ENCODE measurements around the gene CFLAR. TPM values are rescaled to one million over a fixed set of nuclear protein-coding genes. Genes with fewer than 3 reads are reported as not detected.
"Not testable (repeated sequence)": the region's sequence is repeated elsewhere in the genome, so short reads cannot be mapped to it uniquely, and the experiment has no call there.

Gene CFLAR
- polyA plus RNA-seq, 6 donors from 2014 or later: 12.8 to 53.3 (median 46.8) TPM

DNA sequence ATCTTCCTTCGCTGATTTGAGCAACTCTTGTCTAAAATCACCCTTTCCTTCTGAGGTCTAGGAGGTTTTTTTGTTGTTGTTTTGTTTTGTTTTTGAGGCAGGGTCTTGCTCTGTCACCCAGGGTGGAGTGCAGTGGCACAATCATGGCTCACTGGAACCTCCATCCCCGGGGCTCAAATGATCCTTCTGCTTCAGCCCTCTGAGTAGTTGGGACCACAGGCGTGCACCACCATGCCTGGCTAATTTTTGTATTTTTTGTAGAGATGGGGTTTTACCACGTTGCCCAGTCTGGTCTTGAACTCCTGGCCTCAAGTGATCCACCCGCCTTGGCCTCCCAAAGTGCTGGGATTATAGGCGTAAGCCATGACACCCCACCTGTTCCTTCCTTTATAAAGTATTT, 68.3 kb downstream of the CFLAR start:
- H3K4me1 Mint-ChIP-seq: peaks cover 25 to 49% (median 39%) of the 10 kb centered on the region in 3 donors

DNA sequence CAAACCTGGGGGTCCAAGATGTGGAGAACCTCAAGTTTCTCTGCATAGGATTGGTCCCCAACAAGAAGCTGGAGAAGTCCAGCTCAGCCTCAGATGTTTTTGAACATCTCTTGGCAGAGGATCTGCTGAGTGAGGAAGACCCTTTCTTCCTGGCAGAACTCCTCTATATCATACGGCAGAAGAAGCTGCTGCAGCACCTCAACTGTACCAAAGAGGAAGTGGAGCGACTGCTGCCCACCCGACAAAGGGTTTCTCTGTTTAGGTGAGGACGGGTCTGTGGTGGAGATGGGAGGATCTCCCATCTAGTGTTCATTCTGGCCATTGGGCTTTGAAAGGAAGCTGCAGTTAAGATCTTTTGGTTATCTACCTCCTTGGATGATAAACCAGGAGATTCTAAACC, 69.9 kb downstream of the CFLAR start:
- peaks cover 0 to 8% of the 10 kb centered on the region in 2 donors for H3K36me3 Mint-ChIP-seq
- ATAC-seq (ENCODE audit: low read depth in 2 of 2) (peak; percentile 33 to 43), DNase-seq (peak; percentile 15)
- H3K27ac Mint-ChIP-seq: peak overlapping the region in 5 of 6 donors; percentile 7 to 84 (median 41)
- H3K4me1 Mint-ChIP-seq: peaks cover 25 to 49% (median 39%) of the 10 kb centered on the region in 3 donors
- H3K9me3 Mint-ChIP-seq: no peaks in the 10 kb centered on the region
- peak overlapping the region; percentile 72 to 97 (median 89) for H3K4me3 Mint-ChIP-seq
- H3K27me3 Mint-ChIP-seq: no peaks in the 10 kb centered on the region

More for the DNA sequence above, 68.3 kb downstream of the CFLAR start:
- H3K27ac Mint-ChIP-seq: peak overlapping the region in 4 of 6 donors; percentile 78 to 88 (median 86)
- not testable (repeated sequence) for H3K9me3 Mint-ChIP-seq; H3K27me3 Mint-ChIP-seq; ATAC-seq (ENCODE audit: low read depth in 2 of 2); H3K36me3 Mint-ChIP-seq; DNase-seq
- H3K4me3 Mint-ChIP-seq: peak overlapping the region; percentile 85 to 97 (median 89)

DNA sequence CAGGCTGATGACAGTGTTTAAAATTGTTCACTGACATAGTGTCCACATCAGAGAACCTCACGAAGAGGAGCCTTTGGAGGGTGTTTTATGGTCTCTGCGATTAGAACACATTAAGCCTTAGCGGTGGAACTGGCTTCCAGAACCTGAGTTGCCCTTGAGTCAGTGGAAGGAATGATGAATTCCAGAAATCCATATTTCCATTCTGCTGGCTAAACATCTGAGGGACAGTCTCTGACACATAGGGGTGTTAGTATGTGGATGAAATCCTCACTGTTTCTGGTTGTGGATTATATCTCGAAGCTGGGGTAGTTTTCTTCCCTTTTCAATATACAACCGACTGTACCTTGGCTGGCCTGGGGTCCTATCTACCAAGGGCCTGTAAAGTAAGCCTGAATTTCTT, 71.0 kb downstream of the CFLAR start:
- no peak for ATAC-seq (ENCODE audit: low read depth in 2 of 2)
- no peaks in the 10 kb centered on the region for H3K9me3 Mint-ChIP-seq
- peak overlapping the region in 1 of 8 donors; percentile 9 for H3K4me3 Mint-ChIP-seq
- H3K27ac Mint-ChIP-seq: no peak overlapping the region
- no peak for DNase-seq
- peaks cover 35 to 60% (median 49%) of the 10 kb centered on the region in 3 donors for H3K4me1 Mint-ChIP-seq
- H3K27me3 Mint-ChIP-seq: no peaks in the 10 kb centered on the region
- peaks cover 0 to 8% of the 10 kb centered on the region in 2 donors for H3K36me3 Mint-ChIP-seq

DNA sequence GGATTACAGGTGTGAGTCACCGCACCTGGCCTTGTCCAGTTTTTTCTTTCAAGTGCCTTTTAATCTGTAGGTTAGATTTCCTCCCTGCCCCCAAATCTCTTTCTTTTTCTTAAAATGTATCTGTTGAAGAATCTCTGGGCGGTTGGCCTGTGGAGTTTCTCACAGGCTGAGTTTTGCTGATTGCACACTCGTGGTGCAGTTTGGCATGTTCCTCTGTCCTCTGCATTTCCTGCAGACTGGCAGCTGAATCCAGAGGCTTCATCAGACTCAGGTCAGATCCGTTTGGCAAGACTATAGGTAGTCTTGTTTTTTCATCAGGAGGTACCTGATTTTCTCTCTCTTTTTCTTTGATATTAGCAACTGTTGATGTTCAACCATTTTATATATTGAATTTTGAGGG, 72.5 kb downstream of the CFLAR start:
- Mint-ChIP-seq H3K9me3 (no peaks in the 10 kb centered on the region), H3K36me3 (peaks cover 0 to 8% of the 10 kb centered on the region in 2 donors), H3K4me1 (peaks cover 37 to 64% (median 45%) of the 10 kb centered on the region in 3 donors), H3K27me3 (no peaks in the 10 kb centered on the region), H3K4me3 (no peak overlapping the region), H3K27ac (no peak overlapping the region)
- ATAC-seq (ENCODE audit: low read depth in 2 of 2) (no peak), DNase-seq (no peak)

DNA sequence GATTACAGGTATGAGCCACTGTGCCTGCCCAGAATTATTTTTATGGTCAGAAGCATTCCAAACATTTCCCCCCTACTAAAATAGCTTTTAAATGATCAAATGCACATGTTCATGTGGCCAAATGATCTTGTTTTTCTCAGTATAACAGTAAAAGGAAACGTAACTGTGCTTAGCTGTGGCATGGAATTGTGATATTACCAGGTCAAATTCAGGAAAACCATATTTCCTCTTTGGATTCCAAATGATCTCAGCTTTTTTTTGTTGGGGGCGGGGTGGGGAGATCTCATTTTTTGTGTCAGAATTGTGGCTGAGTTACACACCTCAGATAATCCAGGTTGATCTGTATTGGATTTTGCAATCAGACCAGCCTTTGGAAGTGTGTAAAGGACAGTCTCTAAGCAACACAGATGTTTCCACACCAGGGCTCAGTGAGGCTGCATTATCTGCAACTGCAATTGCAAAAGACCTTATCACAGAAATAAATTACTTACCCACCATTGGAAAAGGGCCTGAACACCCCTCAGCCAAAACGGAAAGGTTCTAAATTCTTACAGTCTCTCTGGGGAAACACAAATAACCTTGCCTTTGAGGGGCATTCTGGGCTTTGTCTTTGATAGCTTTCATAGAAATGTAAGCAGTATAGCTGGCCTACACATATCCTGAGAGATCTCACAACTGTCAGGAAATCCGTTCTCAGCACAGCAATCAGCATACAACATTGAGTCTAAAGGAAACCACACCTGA, 75.3 kb downstream of the CFLAR start:
- Mint-ChIP-seq H3K36me3 (peaks cover 5 to 9% of the 10 kb centered on the region in 2 donors), H3K27me3 (no peaks in the 10 kb centered on the region), H3K4me3 (peak overlapping the region in 7 of 8 donors; percentile 47 to 79 (median 57)), H3K27ac (peak overlapping the region; percentile 7 to 84 (median 38)), H3K9me3 (peaks cover 0 to 5% (median 0%) of the 10 kb centered on the region in 7 donors), H3K4me1 (peaks cover 27 to 66% (median 30%) of the 10 kb centered on the region in 3 donors)
- ATAC-seq (ENCODE audit: low read depth in 2 of 2) (no peak), DNase-seq (no peak)

DNA sequence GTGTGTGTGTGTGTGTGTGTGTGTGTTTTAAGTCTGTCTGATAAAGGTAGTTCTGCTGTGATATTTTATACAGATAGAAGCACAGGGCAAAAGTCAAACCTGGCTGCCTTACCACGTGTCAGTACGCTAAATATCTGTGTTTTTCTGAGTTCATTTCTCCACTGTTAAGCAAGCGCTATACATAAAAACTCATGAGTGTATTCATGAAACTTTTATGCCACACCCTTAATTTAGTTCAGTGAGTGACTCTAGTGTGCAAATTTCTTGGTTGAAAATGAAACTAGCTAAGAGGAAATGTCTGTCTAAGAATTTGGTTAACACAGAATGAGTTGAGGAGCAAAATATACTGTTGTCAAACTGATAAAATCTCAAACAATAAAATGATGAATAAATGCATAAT, 78.1 kb downstream of the CFLAR start:
- H3K4me1 Mint-ChIP-seq: peaks cover 27 to 61% (median 31%) of the 10 kb centered on the region in 3 donors
- no peaks in the 10 kb centered on the region for H3K27me3 Mint-ChIP-seq
- H3K27ac Mint-ChIP-seq: peak overlapping the region; percentile 35 to 95 (median 72)
- H3K9me3 Mint-ChIP-seq: peaks cover 0 to 5% (median 0%) of the 10 kb centered on the region in 7 donors
- DNase-seq: peak; percentile 73
- peaks cover 5 to 9% of the 10 kb centered on the region in 2 donors for H3K36me3 Mint-ChIP-seq
- H3K4me3 Mint-ChIP-seq: peak overlapping the region; percentile 13 to 85 (median 52)
- peak; percentile 94 to 96 for ATAC-seq (ENCODE audit: low read depth in 2 of 2)

DNA sequence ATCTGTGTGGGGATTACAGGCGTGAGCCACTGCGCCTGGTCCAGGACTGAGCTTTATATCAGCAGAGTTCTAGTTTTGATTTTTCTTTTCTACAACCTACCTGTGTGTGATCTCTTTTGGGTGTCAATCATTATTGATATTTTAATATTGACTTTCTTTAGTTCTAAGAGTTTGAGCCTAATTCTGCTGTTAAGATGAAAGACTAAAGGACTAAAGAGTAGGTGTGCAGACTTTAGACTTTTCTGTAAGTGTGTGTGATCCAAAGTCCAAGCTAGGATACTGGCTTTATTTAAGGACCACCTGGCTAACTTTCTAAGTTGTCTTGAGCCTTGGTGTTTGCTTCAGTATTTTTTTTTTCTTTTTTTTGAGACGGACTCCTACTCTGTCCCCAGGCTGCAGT, 79.4 kb downstream of the CFLAR start:
- Mint-ChIP-seq H3K4me3 (peak overlapping the region in 3 of 8 donors; percentile 37 to 53 (median 42)), H3K36me3 (peaks cover 11 to 16% of the 10 kb centered on the region in 2 donors)
- ATAC-seq (ENCODE audit: low read depth in 2 of 2): no peak

DNA sequence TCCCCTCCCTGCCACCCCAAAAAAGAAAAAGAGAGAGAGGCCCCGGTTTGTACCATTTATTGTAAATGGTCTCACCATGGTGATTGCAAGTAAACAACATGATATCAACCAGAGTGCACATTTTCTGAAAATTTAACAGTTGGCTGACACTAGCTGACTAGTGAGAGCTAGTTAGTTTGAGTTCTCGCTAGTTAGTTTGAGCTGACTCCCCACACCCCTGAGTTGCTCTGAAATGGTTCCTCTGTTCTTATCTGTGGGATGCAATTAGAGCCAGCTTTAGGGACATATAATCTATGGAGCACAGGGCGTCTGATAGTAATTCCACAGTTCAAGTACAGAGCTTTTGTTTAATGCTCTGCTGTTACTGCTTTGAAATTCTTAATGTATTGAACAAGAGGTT, 80.0 kb downstream of the CFLAR start:
- H3K4me3 Mint-ChIP-seq: peak overlapping the region in 1 of 8 donors; percentile 29
- no peak for ATAC-seq (ENCODE audit: low read depth in 2 of 2)
- H3K9me3 Mint-ChIP-seq: peaks cover 0 to 5% (median 0%) of the 10 kb centered on the region in 7 donors
- H3K4me1 Mint-ChIP-seq: peaks cover 30 to 60% (median 30%) of the 10 kb centered on the region in 3 donors
- H3K27ac Mint-ChIP-seq: peak overlapping the region in 2 of 6 donors; percentile 29 to 58
- no peaks in the 10 kb centered on the region for H3K27me3 Mint-ChIP-seq
- peaks cover 11 to 17% of the 10 kb centered on the region in 2 donors for H3K36me3 Mint-ChIP-seq
- DNase-seq: no peak

More for the DNA sequence above, 79.4 kb downstream of the CFLAR start:
- DNase-seq: no peak
- peaks cover 30 to 61% (median 31%) of the 10 kb centered on the region in 3 donors for H3K4me1 Mint-ChIP-seq
- no peaks in the 10 kb centered on the region for H3K27me3 Mint-ChIP-seq
- peaks cover 0 to 5% (median 0%) of the 10 kb centered on the region in 7 donors for H3K9me3 Mint-ChIP-seq
- H3K27ac Mint-ChIP-seq: peak overlapping the region in 3 of 6 donors; percentile 31 to 56 (median 49)

DNA sequence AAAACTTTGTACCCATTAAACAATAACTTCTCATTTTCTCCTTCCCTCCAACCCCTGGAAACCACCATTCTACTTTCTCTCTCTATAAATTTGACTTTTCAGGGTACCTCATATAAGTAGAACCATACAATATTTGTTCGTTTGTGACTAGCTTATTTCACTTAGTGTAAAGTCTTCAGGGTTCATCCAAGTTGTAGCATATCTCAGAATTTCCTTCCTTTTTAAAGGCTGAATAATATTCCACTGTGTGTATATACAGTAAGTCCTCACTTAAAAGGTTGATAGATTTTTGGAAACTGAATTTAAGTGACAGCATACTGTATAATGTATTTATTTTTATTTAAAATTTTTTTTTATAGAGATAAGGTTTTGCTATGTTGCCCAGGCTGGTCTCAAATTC, 80.8 kb downstream of the CFLAR start:
- no peaks in the 10 kb centered on the region for H3K27me3 Mint-ChIP-seq
- ATAC-seq (ENCODE audit: low read depth in 2 of 2): no peak
- DNase-seq: no peak
- peaks cover 0 to 5% (median 0%) of the 10 kb centered on the region in 7 donors for H3K9me3 Mint-ChIP-seq
- H3K27ac Mint-ChIP-seq: no peak overlapping the region
- H3K4me1 Mint-ChIP-seq: peaks cover 22 to 52% (median 22%) of the 10 kb centered on the region in 3 donors
- no peak overlapping the region for H3K4me3 Mint-ChIP-seq
- peaks cover 15 to 24% of the 10 kb centered on the region in 2 donors for H3K36me3 Mint-ChIP-seq

DNA sequence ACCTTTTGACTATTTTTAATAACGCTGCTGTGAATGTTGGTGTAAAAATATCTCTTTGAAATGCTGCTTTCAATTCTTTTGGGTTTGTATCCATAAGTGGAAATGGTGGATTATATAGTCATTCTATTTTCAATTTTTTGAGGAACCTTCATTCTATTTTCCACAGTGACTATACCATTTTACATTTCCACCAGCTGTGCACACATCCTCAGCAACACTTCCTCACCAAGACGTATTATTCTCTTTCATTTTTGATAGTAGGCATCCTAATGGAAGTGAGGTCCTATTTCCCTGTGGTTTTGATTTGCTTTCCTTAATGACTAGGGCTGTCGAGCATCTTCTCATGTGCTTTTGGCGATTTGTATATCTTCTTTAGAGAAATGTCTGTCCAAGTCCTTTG, 81.8 kb downstream of the CFLAR start:
- DNase-seq (no peak), ATAC-seq (ENCODE audit: low read depth in 2 of 2) (no peak)
- peaks cover 17 to 43% (median 17%) of the 10 kb centered on the region in 3 donors for H3K4me1 Mint-ChIP-seq
- peaks cover 15 to 24% of the 10 kb centered on the region in 2 donors for H3K36me3 Mint-ChIP-seq
- H3K27me3 Mint-ChIP-seq: no peaks in the 10 kb centered on the region
- H3K9me3 Mint-ChIP-seq: peaks cover 0 to 5% (median 0%) of the 10 kb centered on the region in 7 donors
- H3K4me3 Mint-ChIP-seq: no peak overlapping the region
- no peak overlapping the region for H3K27ac Mint-ChIP-seq

DNA sequence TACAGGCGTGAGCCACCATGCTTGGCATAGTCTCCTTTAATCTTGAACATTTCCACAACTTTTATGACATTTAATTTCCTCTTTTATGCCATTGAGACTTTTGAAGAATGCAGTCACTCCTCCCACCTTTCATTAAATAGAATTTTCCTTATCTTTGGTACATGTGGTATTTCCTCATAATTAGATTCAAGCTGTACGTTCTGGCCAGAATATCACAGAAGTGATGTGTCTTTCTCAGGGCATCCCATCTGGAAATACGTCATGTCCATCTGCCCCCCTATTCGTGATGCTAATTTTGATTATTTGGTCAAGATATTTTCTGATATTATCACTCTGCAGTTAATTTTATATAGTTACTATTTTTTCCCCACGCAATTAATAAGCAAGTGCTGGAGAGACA, 83.9 kb downstream of the CFLAR start:
- no peaks in the 10 kb centered on the region for H3K27me3 Mint-ChIP-seq
- no peak overlapping the region for H3K4me3 Mint-ChIP-seq
- peak overlapping the region in 1 of 6 donors; percentile 31 for H3K27ac Mint-ChIP-seq
- no peak for ATAC-seq (ENCODE audit: low read depth in 2 of 2)
- no peaks in the 10 kb centered on the region for H3K9me3 Mint-ChIP-seq
- peaks cover 5 to 27% (median 9%) of the 10 kb centered on the region in 3 donors for H3K4me1 Mint-ChIP-seq
- DNase-seq: no peak
- peaks cover 10 to 24% of the 10 kb centered on the region in 2 donors for H3K36me3 Mint-ChIP-seq

DNA sequence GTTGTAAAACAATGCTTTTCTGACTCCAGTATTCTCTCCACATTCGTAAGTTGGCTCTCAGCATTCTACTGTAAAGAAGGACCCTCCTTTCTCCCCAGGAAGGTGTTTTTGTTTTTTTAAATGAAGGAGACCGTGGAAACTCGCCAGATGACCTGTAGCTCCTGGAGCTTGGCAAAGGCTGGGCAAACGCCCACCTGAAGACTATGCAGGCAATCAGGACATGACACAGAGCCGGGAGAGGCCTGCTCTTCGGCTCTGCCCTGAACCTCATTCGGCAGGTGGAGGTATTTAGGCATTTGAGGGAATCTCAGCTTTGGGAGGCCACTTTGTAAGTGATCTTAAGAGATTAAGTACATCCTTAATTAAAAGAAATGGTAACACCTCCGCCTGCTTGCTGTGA, 84.4 kb downstream of the CFLAR start:
- ATAC-seq (ENCODE audit: low read depth in 2 of 2): no peak
- H3K4me1 Mint-ChIP-seq: peaks cover 5 to 26% (median 9%) of the 10 kb centered on the region in 3 donors
- no peaks in the 10 kb centered on the region for H3K27me3 Mint-ChIP-seq
- H3K36me3 Mint-ChIP-seq: peaks cover 10 to 24% of the 10 kb centered on the region in 2 donors
- H3K4me3 Mint-ChIP-seq: peak overlapping the region in 1 of 8 donors; percentile 12
- no peaks in the 10 kb centered on the region for H3K9me3 Mint-ChIP-seq
- no peak for DNase-seq
- H3K27ac Mint-ChIP-seq: no peak overlapping the region

DNA sequence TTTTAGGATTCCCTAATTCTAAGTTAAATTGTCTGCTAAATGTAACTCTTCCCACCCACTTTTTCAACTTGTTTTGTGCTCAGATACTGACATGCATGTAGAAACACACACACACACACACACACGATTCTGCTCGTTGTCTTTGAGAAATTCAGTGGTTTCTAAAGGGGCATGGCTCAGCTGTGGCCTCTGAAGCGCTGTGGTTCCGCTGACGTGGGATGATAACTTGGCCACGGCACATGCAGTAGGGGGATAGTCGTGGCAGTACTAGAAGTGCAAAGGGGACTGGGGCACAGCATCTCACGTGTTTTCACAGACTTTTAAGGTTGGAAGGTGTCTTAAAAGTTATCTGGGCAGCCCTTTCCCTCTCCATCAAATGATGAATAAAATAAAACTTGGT, 85.4 kb downstream of the CFLAR start:
- peaks cover 10 to 23% of the 10 kb centered on the region in 2 donors for H3K36me3 Mint-ChIP-seq
- ATAC-seq (ENCODE audit: low read depth in 2 of 2) (no peak), DNase-seq (no peak)
- no peaks in the 10 kb centered on the region for H3K9me3 Mint-ChIP-seq
- no peak overlapping the region for H3K4me3 Mint-ChIP-seq
- H3K4me1 Mint-ChIP-seq: peaks cover 5 to 20% (median 9%) of the 10 kb centered on the region in 3 donors
- H3K27me3 Mint-ChIP-seq: no peaks in the 10 kb centered on the region
- no peak overlapping the region for H3K27ac Mint-ChIP-seq

All from naive B cell (primary cell).